AG04450 (cell line): ENCODE measurements around the gene UGT1A10. TPM values are rescaled to one million over a fixed set of nuclear protein-coding genes. Genes with fewer than 3 reads are reported as not detected.
"Not testable (repeated sequence)": the region's sequence is repeated elsewhere in the genome, so short reads cannot be mapped to it uniquely, and the experiment has no call there.

Experiments used
- CTCF ChIA-PET: fragments of 300-600, 350-600 bp; formaldehyde crosslinking; extraction: SDS; loops from one replicate; lab custom pipeline; 2022; ENCODE audit warnings: antibody characterized with exemption, inconsistent platforms; lab: Charles Lee
- POLR2A ChIA-PET: fragments of 350-600 bp; formaldehyde crosslinking; extraction: SDS; loops from one replicate; lab custom pipeline; 2021; ENCODE audit warnings: antibody characterized with exemption, inconsistent platforms; lab: Yijun Ruan, JAX
- DNase-seq: peaks from one replicate; pipeline ENCODE4 v3.0.0-alpha.2; 2011; ENCODE audit warnings: low read depth, low spot score
- H3K27ac ChIP-seq: one replicate; pipeline ENCODE4 v1.5.1; 2012; ENCODE audit warnings: low read depth, low read length, control low read depth
- H3K27me3 ChIP-seq: one replicate; pipeline ENCODE4 v1.6.0; 2012; ENCODE audit warnings: low read length; ENCODE audit not compliant: control insufficient read depth, insufficient read depth
- H3K4me3 ChIP-seq: 2 replicates; pipeline ENCODE4 v1.5.1; 2011; ENCODE audit warnings: mild to moderate bottlenecking, low read depth, low read length, control low read depth
- H3K9me3 ChIP-seq: 2 replicates; pipeline ENCODE4 v1.5.1; 2012; ENCODE audit warnings: low read length; ENCODE audit not compliant: control insufficient read depth, insufficient read depth
- polyA minus RNA-seq: library from RNA; depleted of rRNA, polyadenylated mRNA; stranded (reverse); fragments of >200 nt; gene quantifications from 2 replicates; pipeline ENCODE4 v1.2.3, GENCODE V29; 2011; rRNA and poly(A)+ RNA removed
- polyA plus RNA-seq: library from polyadenylated mRNA; depleted of rRNA; stranded (reverse); fragments of >200 nt; gene quantifications from 2 replicates; pipeline ENCODE4 v1.2.3, GENCODE V29; 2011; rRNA removed
- TF ChIP-seq, protein P1 (sequence below): IDR thresholded peaks from 2 replicates; pipeline ENCODE4 v1.5.1; 2011; ENCODE audit warnings: low read depth, low read length, control low read depth, inconsistent platforms

The UGT1A10 gene
- polyA plus RNA-seq (not detected in 2 replicates), polyA minus RNA-seq (not detected in 2 replicates)

DNA sequence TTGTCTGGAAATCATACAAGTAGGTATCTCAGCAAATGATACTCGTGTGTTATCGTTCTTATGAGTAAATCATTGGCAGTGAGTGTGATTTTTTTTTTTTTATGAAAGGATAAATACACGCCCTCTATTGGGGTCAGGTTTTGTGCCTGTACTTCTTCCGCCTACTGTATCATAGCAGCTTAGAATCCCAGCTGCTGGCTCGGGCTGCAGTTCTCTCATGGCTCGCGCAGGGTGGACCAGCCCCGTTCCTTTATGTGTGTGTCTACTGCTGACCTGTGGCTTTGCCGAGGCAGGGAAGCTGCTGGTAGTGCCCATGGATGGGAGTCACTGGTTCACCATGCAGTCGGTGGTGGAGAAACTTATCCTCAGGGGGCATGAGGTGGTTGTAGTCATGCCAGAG is at the start of gene UGT1A10:
Gene UGT1A10 (plus strand): TSS at position 143 of the 400 bp plus-strand sequence. CDS start 75 bp downstream, at position 218.
- H3K27ac ChIP-seq, CTCF ChIA-PET, H3K27me3 ChIP-seq, H3K4me3 ChIP-seq, POLR2A ChIA-PET, DNase-seq, H3K9me3 ChIP-seq: not testable (repeated sequence)

DNA sequence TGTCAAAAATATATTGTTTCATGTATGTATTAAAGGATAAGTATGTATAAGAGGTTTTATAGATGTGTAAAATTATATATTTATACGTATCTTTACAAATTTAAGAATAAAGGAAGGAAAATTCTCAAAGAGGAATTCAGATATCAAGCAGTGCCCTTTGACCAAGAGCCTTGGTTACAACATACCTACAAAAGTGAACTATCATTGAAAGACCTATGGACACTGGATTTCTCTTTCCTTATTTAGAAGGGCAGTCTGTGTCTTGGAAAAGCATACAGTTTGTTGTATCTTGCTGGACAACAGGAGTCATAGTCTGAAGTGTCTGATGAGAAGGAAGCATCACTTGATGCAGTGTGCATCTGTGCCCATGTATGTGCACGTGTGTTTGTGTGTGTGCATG is 47.8 kb upstream of the UGT1A10 start:
- no peak for DNase-seq
- Histone ChIP-seq H3K9me3 (no peaks in the 10 kb centered on the region; the same call in 1 of the 2 replicates), H3K27ac (no peak overlapping the region), H3K4me3 (no peak overlapping the region), H3K27me3 (peaks cover 9% of the 10 kb centered on the region)
- TF ChIP-seq, protein P1, sequence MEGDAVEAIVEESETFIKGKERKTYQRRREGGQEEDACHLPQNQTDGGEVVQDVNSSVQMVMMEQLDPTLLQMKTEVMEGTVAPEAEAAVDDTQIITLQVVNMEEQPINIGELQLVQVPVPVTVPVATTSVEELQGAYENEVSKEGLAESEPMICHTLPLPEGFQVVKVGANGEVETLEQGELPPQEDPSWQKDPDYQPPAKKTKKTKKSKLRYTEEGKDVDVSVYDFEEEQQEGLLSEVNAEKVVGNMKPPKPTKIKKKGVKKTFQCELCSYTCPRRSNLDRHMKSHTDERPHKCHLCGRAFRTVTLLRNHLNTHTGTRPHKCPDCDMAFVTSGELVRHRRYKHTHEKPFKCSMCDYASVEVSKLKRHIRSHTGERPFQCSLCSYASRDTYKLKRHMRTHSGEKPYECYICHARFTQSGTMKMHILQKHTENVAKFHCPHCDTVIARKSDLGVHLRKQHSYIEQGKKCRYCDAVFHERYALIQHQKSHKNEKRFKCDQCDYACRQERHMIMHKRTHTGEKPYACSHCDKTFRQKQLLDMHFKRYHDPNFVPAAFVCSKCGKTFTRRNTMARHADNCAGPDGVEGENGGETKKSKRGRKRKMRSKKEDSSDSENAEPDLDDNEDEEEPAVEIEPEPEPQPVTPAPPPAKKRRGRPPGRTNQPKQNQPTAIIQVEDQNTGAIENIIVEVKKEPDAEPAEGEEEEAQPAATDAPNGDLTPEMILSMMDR = no peak
- ChIA-PET CTCF (no interaction called here), POLR2A (no interaction called here)

DNA sequence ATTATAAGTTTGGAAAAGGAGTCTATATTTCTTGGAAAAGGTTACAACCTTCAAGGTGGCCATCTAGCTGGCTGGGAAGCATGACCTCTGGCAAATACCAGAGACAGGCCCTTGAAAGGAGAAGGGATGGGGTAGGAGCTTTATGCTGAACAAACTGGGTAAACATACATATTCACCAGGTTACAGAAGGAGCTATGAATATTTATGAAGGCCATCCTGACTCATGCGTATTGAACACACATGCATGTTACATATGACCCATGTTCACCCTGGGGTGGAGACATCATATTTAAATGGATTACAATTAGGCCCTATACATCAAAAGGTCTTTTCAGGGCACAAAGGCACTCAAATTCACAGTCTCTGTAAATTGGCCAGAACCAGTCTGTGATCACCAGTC is 43.5 kb upstream of the UGT1A10 start:
- CTCF ChIA-PET, H3K4me3 ChIP-seq, H3K27ac ChIP-seq, DNase-seq, H3K9me3 ChIP-seq, H3K27me3 ChIP-seq, POLR2A ChIA-PET: not testable (repeated sequence)

DNA sequence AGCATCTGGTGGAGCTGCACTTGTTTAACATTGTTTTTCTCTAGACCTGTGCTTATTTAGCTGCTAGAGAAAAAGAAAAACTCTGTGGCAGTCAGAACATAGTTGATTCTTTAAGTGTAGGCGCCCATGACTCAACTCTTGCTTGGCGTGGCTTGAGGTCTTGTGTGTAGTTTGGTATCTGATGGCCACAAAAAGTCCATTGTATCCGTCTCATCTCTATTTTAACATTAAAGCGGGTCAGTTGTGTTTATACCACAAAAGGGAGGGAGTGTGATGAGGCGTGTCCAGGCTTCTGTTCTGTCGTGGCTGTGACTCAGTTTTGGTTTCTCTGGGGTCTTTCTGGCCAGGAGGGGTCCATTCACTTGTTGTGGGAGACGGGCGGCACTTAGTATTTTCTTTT is 43.0 kb upstream of the UGT1A10 start:
- DNase-seq = no peak
- Histone ChIP-seq H3K27me3 (peaks cover under 1% of the 10 kb centered on the region), H3K27ac (no peak overlapping the region), H3K4me3 (no peak overlapping the region), H3K9me3 (no peaks in the 10 kb centered on the region)
- TF ChIP-seq, protein P1 = no peak
- CTCF ChIA-PET = no interaction called here
- POLR2A ChIA-PET = no interaction called here

DNA sequence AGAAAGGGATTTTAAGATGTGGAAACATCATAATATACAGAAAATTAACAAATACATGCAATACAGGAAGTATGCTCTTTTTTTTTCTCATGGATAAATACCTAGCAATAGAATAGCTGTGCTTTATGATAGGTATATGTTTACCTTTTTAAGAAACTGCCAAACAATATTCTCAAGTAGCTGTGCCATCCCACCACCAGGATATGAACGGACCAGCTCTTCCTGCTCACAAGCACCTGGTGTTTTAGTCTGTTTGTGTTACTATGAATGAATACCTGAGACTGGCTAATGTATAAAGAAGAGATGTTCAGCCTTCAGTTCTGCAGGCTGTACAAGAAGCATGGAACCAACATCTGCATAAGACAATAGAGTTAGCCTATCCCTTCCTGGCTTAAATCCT is 38.7 kb upstream of the UGT1A10 start:
- TF ChIP-seq, protein P1 = no peak
- Histone ChIP-seq H3K9me3 (no peaks in the 10 kb centered on the region), H3K4me3 (no peak overlapping the region), H3K27ac (no peak overlapping the region), H3K27me3 (peaks cover 3% of the 10 kb centered on the region)
- no peak for DNase-seq
- ChIA-PET POLR2A (no interaction called here), CTCF (no interaction called here)

DNA sequence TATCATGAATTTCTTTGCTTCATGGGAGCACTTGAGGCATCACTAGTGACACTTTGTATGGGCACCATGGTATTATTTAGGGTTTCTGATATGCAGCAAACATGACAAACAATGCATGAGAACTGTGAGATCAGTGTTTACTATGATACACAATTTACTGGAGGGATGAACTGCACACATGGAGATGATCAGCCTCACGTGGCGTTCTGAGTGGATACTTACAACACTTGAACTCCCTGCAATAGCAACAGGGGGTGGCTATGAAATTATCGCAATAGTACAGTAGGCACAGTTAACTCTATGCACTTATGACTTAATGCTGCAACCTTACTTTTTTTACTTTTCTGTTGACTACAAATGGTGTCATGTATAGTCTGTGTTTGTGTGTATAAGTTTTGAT is 37.3 kb upstream of the UGT1A10 start:
- peaks cover 7% of the 10 kb centered on the region for H3K27me3 ChIP-seq
- H3K4me3 ChIP-seq = no peak overlapping the region
- ChIA-PET POLR2A (no interaction called here), CTCF (no interaction called here)
- no peak for DNase-seq
- H3K27ac ChIP-seq = no peak overlapping the region
- no peaks in the 10 kb centered on the region for H3K9me3 ChIP-seq
- TF ChIP-seq, protein P1 = no peak
